GM21447 (cell line): ENCODE data around the gene AATK.

ENCODE experiments used
- ATAC-seq: cut with Tn5 transposase; IDR thresholded peaks from one replicate; pipeline ENCODE4 v1.9.1; 2021; ENCODE audit not compliant: unreplicated experiment

The AATK gene

DNA sequence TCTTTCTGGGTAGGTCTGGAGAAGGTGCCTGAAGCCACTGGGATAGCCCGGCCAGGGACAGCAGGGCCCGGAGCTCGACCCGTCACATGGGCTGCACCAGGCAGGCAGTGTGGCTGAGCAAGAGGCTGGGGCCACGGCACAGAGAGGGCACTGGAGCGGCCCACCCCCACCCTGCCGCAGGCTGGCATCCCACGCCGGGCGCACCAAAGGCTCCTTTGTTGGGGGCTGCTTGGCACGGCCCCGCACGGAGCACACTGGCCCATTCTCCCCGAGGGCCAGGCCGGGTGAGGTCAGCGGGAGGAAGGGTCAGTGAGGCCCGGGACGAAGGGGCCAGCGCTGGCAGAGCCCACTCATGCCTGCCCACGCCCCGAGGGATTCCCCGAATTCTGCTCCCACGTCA lies 37.2 kb downstream of the AATK start:
- no peak for ATAC-seq

DNA sequence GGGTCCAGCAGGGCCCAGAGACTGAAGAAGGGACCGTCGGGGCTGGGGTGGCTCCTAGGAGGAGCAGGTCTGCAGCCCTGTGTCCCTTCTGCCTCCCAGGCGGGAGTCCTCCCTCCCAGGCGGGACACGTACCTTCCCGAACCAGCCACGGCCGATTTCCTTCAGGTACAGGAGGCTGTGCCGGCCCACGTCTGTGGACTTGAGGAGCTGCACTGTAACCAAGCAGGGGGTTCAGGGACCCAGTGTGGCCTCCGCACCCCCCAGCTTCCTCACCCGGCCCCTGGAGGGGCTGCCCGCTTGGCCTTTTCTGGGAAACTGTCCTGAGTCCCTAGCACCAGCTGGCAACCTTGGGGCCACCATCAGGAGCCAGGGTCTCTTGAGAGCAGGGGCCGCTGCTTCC lies 37.7 kb downstream of the AATK start:
- ATAC-seq: no peak

DNA sequence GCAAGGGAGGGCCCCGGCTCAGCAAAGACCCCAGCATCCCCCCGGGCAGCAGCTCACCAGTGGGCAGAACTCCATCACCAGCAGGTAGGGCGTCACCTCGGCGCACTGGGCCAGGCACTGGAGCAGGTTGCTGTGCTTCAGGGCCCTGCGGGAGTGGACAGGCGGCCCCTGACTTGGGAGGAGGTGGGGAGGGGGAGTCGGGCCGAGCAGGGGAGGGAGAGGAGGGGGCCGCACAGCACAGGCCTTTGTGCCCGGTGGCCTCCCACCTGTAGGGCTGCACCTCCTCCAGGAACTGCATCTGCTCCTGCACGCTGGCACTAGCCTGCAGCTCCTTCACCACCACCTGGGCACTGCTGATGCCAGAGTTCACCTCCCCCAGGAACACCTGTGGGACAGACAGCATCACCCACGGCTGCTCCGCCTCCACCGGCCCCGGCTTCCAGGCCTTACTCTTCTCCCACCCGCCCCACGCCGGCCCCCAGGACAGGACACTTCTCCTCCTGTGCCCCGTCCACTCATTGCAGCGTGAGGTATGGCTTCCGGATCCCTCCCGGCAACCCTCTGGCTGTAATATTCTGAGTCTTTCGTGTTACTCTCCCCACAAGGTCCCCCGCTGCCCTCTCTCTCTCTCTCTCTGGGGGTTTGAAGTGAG lies 38.4 kb downstream of the AATK start:
- ATAC-seq: no peak

- no peak for ATAC-seq
These were observed 38.9 kb downstream of the AATK start for GRCh38 chr17:81127133-81127455.

DNA sequence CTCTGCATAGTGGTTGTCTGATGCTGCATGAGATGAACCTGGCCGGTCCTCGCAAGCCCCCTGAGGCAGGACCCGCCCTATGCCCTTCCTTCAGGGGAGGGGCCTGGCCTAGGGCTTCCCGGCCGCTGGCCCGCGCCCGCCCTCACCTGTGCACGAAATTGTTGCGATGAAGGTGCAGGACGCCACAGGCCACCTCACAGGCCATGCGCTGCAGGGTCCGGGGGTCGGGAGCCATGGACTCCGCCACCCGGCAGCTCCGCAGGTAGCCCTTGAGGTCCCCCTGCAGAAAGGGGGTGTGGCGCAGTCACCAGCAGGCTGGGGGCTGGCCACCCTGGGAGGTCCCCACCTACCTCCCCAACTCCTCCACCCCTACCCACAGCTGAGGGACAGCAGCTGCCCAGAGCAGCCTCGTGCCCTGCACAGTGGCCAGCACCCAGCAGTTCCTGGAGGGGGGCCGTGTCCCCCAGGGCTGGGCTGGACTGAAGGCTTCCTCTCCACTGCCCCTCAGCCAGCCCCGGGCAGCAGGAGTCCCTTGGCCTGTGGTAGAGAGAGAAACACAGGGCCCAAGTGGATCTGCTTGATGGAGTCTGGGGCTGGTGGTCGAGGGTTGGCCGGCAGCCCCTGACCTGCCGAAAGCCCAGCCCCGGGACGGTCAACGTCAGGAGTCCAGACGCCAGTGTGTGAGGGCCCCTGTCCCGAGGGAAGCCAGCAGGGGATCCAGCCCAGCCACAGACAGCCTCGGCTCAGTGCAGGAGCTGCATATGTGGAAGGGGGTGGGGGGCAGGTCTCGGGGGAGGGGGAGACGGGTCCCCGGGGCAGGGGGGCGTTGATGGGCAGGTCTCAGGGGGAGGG lies 39.5 kb downstream of the AATK start:
- no peak for ATAC-seq

DNA sequence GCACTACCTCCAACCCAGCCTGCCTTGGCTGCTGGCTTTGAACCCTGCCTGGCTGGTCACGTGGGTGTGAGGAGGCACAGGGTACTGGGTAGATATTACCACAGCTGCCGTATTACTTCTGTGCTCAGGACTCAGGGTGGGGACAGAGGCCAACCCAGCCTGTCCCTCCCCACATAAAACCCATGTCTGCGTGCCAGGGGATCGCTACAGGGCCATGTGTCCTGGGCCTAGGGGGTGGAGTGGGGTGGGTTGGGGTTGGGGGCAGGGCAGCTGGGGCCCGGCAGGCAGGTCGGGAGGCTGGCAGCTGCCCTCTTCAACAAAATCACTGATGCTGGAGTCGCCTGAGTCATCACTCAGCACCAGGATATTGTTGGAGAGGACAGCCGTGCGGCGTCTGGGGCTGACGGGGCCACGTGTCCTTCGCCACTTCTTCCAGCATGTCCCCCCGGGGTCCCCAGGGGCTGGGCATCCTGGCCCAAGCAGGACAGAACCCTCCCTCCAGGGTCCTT lies 40.4 kb downstream of the AATK start:
- no peak for ATAC-seq

- no peak for ATAC-seq
These were observed 41.6 kb downstream of the AATK start for GRCh38 chr17:81124377-81124776.

GRCh38 chr17:81123052-81124048 lies 42.7 kb downstream of the AATK start:
- ATAC-seq: no peak

- no peak for ATAC-seq
These were observed 43.9 kb downstream of the AATK start for GRCh38 chr17:81121841-81122733.

DNA sequence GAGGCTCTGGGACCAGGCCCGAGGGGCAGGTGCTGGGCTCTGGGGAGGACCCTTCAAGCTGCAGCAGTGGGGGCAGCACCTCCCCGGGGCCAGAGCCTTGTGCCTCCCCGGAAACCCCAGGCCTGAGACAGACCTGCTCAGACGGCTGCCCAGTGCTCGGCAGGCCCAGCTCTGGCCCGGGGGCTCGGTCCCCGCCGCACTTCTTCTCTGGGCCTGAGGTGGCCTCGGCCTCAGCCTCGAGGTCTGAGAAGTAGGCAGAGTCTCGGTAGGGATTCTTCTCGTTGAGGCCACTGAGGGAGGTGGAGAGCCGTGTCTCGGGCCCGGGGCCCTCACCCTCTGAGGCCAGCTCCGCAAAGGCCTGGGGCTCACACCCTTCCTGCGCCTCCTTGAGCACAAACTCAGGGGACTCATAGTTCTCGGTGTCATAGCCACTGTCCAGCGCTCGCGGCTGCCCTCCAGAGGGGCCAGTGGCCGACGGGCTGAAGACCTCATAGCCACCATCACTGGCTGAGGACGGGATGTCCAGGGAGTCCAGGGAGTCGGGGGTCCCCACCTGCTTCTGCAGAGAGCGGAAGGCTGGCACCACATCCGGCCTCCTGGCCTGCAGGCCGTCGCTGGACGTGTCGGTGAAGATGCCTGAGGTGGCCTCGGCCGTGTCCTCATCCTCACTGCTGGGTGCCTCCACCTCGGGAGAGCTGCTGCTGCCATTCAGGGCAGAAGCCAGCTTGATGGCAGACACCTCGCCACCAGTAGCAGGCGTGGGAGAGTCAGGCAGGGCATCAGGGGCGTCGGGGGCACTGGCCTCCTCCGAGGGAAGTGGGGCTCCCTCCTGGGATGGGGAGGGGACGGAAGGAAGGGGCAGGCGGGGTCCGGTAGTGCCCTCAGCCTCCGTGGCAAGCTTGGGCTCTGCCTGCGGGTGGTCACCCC lies 45.1 kb downstream of the AATK start:
- ATAC-seq: no peak

DNA sequence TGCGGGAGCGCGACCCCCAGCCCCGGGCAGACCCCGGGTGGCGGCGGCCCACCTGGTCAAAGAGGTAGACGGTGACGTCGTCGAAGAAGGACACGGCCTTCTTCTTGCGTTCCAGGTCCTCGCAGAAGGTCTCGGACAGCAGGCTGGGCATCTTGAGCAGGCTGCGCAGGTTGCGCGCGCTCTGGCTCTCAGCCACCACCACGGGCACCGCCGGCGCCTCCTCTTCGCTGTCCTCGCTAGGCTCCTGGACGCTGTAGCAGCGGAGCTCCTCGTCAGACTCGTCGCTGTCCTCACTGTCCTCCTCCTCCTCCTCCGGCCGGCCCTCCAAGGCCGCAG lies 45.9 kb downstream of the AATK start:
- ATAC-seq: no peak

GRCh38 chr17:81119223-81120148 lies 46.5 kb downstream of the AATK start:
- ATAC-seq: no peak

- ATAC-seq: no peak
These were observed 47.5 kb downstream of the AATK start for GRCh38 chr17:81118308-81119221.

- ATAC-seq: no peak
These were observed 48.3 kb downstream of the AATK start for GRCh38 chr17:81117672-81118198.

- ATAC-seq: no peak
These were observed 49.3 kb downstream of the AATK start for GRCh38 chr17:81116704-81117103.

- no peak for ATAC-seq
These were observed 50.1 kb downstream of the AATK start for GRCh38 chr17:81115749-81116464.
